ENCODE results near the gene DEDD.

Gene DEDD

DNA sequence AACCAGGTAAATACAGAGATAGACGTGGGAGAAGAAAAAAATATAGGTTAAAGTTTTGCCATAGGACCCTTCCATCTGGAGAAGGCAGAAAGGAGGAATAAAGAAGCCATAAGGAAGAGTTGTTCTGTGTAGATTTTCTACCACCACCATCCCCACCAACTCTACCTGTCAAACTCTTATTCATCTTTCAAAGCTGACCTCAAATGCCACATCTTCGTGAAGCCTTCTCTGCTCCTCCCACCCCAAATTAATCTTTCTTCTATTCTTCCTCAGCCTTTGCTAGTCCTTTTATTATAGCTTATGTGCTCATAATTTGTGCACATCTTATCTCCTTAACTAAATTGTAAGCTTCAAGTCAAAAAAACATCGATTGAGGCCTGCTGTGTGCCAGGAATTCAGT lies 41.9 kb downstream of the DEDD start:
- DNase-seq = no peak

DNA sequence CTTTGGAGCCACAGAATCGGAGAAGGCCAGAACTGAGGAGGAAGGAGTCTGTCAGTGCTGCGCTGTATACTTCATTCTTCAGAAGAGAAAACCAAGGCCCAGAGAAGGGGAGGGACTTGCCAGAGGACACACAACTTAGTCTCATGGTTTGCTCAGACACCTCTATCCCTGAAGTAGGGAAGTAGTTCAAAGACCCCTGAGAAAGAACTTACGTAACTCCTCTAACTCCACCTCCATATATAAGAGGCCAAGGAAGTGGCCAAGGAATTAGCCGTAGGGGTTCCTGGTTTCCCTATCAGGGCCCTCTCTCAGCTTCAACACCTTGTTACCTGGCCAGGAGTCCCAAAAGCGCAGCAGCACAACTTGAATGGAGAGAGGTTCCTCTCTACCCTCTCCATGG lies 42.5 kb downstream of the DEDD start:
- DNase-seq = no peak

GRCh38 chr1:161089251-161089924 lies 43.1 kb downstream of the DEDD start, which contains the start of gene NECTIN4:
Gene NECTIN4, minus strand, starts transcription at chr1:161089558. Its CDS starts 262 bp downstream, at chr1:161089296.
- no peak for DNase-seq

- DNase-seq = no peak
These were observed 43.8 kb downstream of the DEDD start for GRCh38 chr1:161088587-161089110.

- DNase-seq = no peak
These were observed 46.0 kb downstream of the DEDD start for GRCh38 chr1:161086457-161086856.

DNA sequence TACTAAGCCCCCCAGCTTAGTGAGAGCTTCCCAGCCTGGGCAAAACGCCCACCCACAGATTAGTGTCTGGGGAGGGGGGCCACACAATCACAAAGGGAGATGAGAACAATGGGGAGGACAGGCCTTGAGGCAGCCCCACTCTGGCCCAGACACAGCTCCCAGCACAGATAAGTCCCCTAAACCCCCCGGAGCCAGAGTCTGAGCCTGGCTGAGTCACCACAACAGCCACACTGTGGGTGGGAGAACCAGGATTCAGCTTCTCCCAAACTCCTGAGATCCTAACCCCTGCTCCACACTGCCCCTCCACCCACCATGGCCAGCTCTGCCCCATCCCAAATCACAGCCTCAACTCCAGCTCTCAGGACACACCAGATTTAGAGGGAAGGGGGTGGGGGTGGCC lies 47.3 kb downstream of the DEDD start:
- DNase-seq = no peak

- DNase-seq = no peak
These were observed 47.9 kb downstream of the DEDD start for GRCh38 chr1:161084597-161084988.

- no peak for DNase-seq
These were observed 48.5 kb downstream of the DEDD start for GRCh38 chr1:161083748-161084596.

DNA sequence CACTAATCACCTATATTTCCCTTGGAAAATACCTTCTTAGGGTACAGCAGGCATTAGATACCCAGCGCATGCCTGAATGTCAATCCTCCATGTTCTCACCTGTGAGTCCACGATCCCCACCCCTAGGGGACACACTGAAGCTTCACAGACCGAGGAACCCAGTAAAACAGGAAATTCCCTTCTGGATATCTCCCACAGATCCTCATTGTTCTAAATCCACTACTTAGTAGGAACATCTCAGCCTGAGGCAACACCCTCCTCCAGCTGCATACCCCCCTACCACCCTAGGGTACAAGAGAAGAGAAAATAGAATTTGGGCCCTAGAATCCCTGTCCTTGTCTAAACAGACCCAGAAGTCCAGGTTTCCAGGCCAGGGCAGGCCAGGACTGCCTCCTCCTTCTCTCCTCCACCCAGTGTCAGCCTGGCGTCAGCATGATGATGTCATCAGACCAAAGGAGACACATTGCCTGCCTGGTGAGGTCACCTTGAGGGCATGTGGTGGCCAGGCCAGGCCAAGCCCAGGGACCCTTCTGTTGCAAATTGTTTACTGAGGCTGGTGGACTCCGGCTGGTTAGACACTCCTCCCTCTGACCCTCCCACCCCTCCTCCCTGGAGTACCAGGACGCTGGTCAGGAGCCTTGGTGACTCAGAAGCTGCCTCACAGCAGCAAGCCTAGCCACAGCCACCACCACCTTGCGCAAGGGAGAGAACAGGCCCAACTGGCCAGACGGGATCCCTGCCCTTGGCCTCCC lies 49.3 kb downstream of the DEDD start:
- no peak for DNase-seq

DNA sequence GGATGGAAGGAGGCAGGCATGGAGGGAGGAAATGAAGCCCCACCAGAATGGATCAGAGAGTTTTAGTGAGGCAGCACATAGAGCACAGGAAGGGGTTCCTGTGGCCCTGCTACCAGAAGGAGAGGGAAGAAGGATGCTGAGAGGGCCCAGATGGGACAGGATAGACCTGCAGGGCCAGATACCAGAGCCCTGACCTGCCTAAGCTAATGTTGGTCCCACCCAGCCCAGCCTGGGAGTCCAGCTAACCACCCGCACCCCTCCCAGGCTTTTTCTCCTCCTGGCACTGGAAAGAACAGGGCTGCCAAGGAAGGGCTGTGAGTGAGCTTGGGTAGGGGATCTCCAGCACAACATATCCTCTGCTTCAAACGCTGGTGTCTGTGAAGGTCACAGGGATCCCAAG lies 50.0 kb downstream of the DEDD start:
- DNase-seq = no peak

GRCh38 chr1:161081519-161081918 lies 50.9 kb downstream of the DEDD start:
- DNase-seq = no peak

- DNase-seq = no peak
These were observed 51.7 kb downstream of the DEDD start for GRCh38 chr1:161080441-161081405.

DNA sequence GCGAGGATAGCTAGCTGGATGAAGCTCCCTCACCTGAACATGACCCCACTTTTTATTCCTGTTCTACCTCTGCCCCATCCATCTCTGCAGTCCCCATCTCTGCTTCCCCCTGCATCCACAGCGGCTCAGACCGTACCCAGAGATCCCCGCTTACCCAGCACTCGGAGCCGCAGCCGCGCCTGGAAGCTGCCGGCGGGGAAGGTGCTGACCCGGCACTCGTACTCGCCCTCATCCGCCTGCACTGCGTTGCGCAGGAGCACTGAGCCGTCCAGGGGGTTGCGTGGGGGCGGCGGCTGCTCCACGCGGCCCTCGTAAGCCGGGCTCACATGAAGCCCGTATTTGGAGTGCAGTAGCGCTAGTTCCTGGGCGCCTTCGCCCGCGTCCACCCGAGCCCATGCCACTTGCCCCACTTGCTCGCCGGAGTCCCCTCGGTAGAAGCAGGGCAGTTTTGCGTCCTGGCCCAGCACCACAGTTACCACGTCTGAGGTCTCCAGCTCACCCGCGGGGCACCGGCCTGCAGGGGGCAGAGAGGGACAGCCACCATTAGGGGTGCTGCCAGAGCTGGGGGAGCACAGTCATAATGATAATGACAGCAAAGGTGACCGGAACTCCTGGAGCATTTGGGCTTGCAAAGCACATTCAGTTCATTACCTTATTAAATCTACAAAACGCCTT lies 52.9 kb downstream of the DEDD start:
- no peak for DNase-seq

GRCh38 chr1:161077426-161077825 lies 55.0 kb downstream of the DEDD start:
- no peak for DNase-seq

GRCh38 chr1:161076410-161076809 lies 56.1 kb downstream of the DEDD start:
- no peak for DNase-seq

- no peak for DNase-seq
These were observed 57.6 kb downstream of the DEDD start for GRCh38 chr1:161074676-161075368.

DNA sequence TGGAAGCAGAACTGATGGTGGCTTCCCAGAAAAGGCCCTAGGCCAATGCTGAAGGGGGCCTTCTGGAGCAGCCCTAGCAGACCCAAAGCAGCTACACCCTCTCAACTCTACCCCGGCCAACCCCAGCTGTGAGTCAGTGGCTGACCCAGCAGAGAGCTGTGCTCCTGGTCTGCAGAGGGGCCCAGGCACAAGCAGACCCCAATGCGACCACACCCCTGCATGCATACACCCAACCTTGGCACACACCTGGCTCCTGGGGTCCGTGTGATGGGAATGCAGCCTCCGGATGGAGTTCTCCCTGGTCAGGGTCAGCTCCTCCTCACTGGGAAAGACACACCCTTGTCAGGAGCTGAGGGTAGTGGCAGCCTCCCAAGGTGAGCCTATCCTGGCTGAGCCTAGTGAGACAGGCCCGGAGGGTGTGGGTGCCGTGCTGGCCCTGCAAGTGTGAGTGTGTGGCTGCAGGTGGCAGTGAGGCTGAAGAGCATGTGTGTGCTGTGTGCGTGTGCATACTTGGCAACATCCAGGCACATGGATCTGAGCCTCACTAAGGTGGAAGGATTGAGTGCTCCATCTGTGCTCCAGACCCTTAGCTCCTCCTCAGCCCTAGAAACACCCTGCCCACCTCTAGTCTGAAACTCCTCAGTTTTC lies 58.9 kb downstream of the DEDD start:
- no peak for DNase-seq

DNA sequence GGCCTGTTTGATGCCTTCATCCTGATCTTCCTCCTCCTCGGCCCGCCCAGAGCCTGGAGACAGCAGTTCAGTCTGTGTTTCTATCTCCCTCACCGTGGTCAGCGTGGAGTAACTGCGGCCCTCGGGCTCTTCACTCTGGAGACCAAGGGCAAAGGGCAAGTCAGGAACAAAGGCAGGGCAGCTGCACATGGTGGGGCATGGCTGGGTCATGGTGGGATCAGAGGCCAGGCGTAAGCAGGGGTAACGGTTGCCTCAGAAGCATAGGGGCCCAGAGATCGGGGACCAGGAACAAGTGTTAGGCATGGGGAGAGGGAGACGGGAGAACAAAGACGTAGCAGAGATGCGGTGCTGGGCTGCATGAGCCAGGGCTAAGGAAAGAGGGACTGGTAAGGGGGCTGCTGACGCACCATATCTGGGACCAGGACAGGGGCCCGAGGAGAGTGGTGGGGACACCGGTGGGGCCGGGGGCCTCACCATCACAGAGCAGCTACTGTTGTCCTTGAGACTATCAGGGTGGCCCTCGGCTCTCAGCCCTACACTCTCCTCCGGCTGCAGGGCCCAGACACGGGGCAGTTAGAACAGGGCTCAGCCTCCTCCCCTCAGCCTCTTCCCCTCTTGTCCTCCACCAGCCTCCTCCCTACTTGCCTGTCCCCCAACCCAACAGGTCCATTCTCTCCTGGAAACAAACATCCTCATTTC lies 59.6 kb downstream of the DEDD start:
- DNase-seq = no peak

GRCh38 chr1:161071886-161072371 lies 60.5 kb downstream of the DEDD start:
- peak; percentile 14 for DNase-seq

All from midbrain (tissue), 1 donor.